Left lung (tissue), 10 donors: ENCODE results near the gene MT1H. TPM values are rescaled to one million over a fixed set of nuclear protein-coding genes. Genes with fewer than 3 reads are reported as not detected.
A peak's percentile ranks its signal among the peaks of the same experiment; 100 is the strongest.

Experiments used
- ATAC-seq: fragments of 200-7000 bp; cut with Tn5 transposase; one replicate; pipeline ENCODE4 v1.9.1; 2020; ENCODE audit warnings: moderate library complexity
- DNase-seq, 4 donors: peaks; one replicate each; pipeline ENCODE4 v3.0.0-alpha.2; 2013 to 2020
- H3K27ac ChIP-seq, 2 donors: fragments of 200-600 bp; sonication (generic) in 1 of 2; one replicate each; pipeline versions ENCODE4 v1.5.0 to v1.8.0; 2020 to 2021
- H3K27me3 ChIP-seq, 2 donors: fragments of 200-600 bp; sonication (generic) in 1 of 2; one replicate each; pipeline versions ENCODE4 v1.5.0 to v1.8.0; 2020 to 2021
- H3K36me3 ChIP-seq, 2 donors: fragments of 200-600 bp; sonication (generic) in 1 of 2; one replicate each; pipeline versions ENCODE4 v1.5.0 to v1.8.0; 2020 to 2021
- H3K4me1 ChIP-seq, 2 donors: fragments of 200-600 bp; one replicate each; pipeline ENCODE4 v1.8.0; 2021
- H3K4me3 ChIP-seq, 2 donors: fragments of 200-600 bp; sonication (generic) in 1 of 2; one replicate each; pipeline versions ENCODE4 v1.5.0 to v1.8.0; 2020 to 2021; ENCODE audit warnings: mild to moderate bottlenecking in 1 of 2
- H3K9me3 ChIP-seq, 2 donors: fragments of 200-600 bp; sonication (generic) in 1 of 2; one replicate each; pipeline versions ENCODE4 v1.5.0 to v1.8.0; 2020 to 2021
- intact Hi-C, 2 donors: fragments of 100-400 bp; cut with DNase I; formaldehyde crosslinking; loops; one replicate each; pipeline versions ENCODE4 v1.11.2 to v1.14.2; 2022
- polyA plus RNA-seq, 6 donors: library from polyadenylated mRNA; unstranded; fragments of 120-200 nt; gene quantifications; one replicate each; pipeline ENCODE4 v1.2.1, GENCODE V29; 2013; ENCODE audit not compliant: insufficient read length in 6 of 6
- total RNA-seq, 2 donors: library from RNA; stranded (reverse); fragmentation: NEBNext Ultra II Directional; extraction: Animal tissue kit (Norgen Biotek cat#: 25700); gene quantifications; one replicate each; pipeline ENCODE4 v1.2.1, GENCODE V29; 2021
- TF ChIP-seq, protein P1 (sequence below), 2 donors: fragments of 200-600 bp; sonication (generic) in 1 of 2; IDR thresholded peaks; one replicate each; pipeline versions ENCODE4 v1.5.0 to v1.8.0; 2021; ENCODE audit warnings: antibody characterized with exemption in 2 of 2
- donor health status: DM: no; HTN: yes; CAD: no.
- donor health status: DM: no; HTN: no; CAD: no.

The MT1H gene
- total and polyA plus RNA-seq, 8 donors = 1.1 to 2.3 (median 2.2) TPM; not detected in 4

DNA sequence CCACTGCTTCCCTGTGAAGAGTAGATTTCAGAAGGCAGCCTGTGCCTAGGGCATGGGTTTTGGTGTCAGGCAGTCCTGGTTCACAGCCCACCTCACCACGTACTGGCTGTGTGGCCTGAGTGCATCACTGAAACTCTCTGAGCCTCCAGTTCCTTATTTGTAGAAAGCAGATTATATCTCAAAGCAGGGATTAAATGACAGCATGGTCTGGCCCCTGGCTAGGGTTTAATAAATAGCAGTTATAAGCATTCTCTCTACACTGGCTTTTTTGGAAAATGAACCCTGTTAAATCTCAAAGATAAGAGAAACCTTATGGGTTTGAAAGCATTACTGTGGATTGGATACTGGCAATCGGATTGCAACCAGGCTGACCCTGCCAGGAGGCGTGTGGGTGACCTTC, 40.1 kb upstream of the MT1H start:
- Histone ChIP-seq H3K36me3 (no peaks in the 10 kb centered on the region), H3K9me3 (no peaks in the 10 kb centered on the region), H3K27ac (no peak overlapping the region), H3K4me1 (peaks cover 5 to 31% of the 10 kb centered on the region in 2 donors), H3K4me3 (no peak overlapping the region), H3K27me3 (peaks cover 8 to 77% of the 10 kb centered on the region in 2 donors)
- TF ChIP-seq, protein P1, sequence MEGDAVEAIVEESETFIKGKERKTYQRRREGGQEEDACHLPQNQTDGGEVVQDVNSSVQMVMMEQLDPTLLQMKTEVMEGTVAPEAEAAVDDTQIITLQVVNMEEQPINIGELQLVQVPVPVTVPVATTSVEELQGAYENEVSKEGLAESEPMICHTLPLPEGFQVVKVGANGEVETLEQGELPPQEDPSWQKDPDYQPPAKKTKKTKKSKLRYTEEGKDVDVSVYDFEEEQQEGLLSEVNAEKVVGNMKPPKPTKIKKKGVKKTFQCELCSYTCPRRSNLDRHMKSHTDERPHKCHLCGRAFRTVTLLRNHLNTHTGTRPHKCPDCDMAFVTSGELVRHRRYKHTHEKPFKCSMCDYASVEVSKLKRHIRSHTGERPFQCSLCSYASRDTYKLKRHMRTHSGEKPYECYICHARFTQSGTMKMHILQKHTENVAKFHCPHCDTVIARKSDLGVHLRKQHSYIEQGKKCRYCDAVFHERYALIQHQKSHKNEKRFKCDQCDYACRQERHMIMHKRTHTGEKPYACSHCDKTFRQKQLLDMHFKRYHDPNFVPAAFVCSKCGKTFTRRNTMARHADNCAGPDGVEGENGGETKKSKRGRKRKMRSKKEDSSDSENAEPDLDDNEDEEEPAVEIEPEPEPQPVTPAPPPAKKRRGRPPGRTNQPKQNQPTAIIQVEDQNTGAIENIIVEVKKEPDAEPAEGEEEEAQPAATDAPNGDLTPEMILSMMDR (IDR thresholded peaks at IDR 0.05) = no peak
- ATAC-seq (no peak), DNase-seq (no peak)
- intact Hi-C loops = no loop called here

DNA sequence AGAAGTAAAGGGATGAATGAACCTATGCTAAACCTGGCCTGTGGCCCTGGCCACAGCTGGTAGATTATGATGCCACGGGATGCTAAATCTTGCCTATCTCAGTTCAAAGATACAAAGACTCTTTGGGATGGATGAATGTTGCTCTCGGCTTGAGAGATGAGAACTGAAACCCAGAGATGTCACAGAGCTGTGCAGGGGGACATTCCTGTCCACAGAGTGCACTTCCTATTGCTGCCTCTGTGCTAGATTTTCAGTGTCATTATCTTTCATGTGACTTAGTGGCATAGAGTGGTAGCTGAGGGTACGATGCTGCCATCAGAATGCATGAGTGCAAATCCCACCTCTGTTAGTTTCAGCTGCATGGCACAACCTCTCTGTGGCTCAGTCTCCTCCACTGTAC, 39.5 kb upstream of the MT1H start:
- ATAC-seq (no peak), DNase-seq (no peak)
- Histone ChIP-seq H3K27ac (no peak overlapping the region), H3K36me3 (no peaks in the 10 kb centered on the region), H3K4me1 (peaks cover 5 to 31% of the 10 kb centered on the region in 2 donors), H3K27me3 (peaks cover 12 to 77% of the 10 kb centered on the region in 2 donors), H3K9me3 (no peaks in the 10 kb centered on the region), H3K4me3 (no peak overlapping the region)
- TF ChIP-seq, protein P1 (IDR thresholded peaks at IDR 0.05) = no peak
- intact Hi-C loops = no loop called here

DNA sequence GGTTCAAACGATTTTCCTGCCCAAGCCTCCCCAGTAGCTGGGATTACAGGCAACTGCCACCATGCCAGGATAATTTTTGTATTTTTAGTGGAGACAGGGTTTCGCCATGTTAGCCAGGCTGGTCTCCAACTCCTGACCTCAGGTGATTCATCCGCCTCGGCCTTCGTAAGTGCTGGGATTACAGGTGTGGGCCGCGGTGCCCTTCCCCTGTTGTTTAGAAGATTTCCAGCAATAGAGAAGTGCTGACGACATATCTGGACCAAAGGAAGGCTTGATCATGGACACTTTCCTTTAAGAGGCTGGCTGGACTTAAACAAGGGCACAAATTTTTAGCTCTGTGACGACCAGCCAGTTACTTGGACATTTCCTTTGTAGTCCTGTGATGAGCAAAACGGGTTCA, 38.4 kb upstream of the MT1H start:
- no peak for ATAC-seq
- intact Hi-C loops = no loop called here
- H3K27me3 ChIP-seq = peaks cover 19 to 77% of the 10 kb centered on the region in 2 donors

DNA sequence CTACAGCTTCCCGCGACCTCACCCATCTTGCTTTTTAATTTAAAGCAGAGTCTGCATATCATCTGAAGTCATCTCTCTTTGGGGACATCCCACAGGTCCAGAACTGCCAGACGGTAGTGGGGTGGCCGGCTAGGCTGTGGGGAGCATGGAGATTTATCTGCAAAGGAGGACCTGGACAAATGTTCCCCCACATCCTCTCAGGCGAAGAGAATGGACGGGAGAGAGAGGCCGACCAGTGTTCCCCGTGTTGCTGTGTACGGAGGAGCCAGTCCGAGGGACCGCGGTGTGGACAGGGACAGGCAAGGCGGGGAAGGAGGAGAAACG, 37.8 kb upstream of the MT1H start:
- DNase-seq (no peak), ATAC-seq (no peak)
- Histone ChIP-seq H3K4me1 (peaks cover under 1 to 21% of the 10 kb centered on the region in 2 donors), H3K27me3 (peaks cover 19 to 77% of the 10 kb centered on the region in 2 donors), H3K27ac (peak overlapping the region; percentile 51 to 66), H3K9me3 (no peaks in the 10 kb centered on the region), H3K36me3 (no peaks in the 10 kb centered on the region), H3K4me3 (peak overlapping the region; percentile 41 to 44)
- intact Hi-C loops = no loop called here
- TF ChIP-seq, protein P1 (IDR thresholded peaks at IDR 0.05) = no peak

More for the DNA sequence above, 38.4 kb upstream of the MT1H start:
- Histone ChIP-seq H3K36me3 (no peaks in the 10 kb centered on the region), H3K27ac (no peak overlapping the region), H3K9me3 (no peaks in the 10 kb centered on the region), H3K4me3 (no peak overlapping the region), H3K4me1 (peaks cover 5 to 26% of the 10 kb centered on the region in 2 donors)
- TF ChIP-seq, protein P1 (IDR thresholded peaks at IDR 0.05) = no peak
- DNase-seq = no peak

DNA sequence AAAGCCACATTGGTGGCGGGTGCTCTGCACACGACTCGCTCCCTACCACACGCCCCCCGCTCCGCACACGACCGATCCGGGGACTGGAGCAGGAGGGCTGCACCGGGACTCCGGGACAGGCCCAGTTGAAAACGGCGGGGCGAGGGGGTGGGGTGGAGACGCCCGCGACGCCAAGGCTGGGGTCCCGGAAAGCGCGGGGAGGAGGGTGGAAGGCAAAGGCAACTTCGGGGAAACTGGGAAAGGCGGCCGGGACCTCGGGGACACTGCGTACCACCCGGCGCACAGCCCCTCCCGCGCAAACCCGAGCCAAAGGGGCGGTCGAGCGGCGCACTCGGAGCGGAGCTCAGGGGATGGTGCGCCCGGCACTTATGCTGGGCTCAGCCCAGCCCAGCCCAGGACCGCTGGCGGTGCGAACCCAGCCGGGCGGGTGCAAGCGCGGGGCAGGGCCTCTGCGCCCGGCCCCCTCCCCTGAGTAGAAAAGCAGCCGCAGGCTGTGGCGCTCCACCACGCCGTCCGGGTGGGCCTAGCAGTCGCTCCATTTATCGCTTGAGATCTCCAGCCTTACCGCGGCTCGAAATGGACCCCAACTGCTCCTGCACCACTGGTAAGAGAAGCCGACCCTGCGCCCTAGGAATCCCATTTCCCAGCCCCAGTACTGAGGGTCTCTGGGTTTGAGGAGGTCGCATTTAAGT, 37.3 kb upstream of the MT1H start, which contains the start of gene MT1M:
TSS of gene MT1M (plus strand) at position 504 of the 692 bp plus-strand sequence. CDS start at position 577, 73 bp downstream.
- Histone ChIP-seq H3K9me3 (no peaks in the 10 kb centered on the region), H3K4me3 (peak within 1 kb of the TSS; percentile 41 to 44), H3K27me3 (peaks cover 22 to 77% of the 10 kb centered on the region in 2 donors), H3K4me1 (peaks cover 0 to 19% of the 10 kb centered on the region in 2 donors), H3K27ac (peak within 1 kb of the TSS; percentile 51 to 66), H3K36me3 (no peaks in the 10 kb centered on the region)
- DNase-seq (peak in 1 of 4 donors; percentile 86), ATAC-seq (peak; percentile 83)
- TF ChIP-seq, protein P1 (IDR thresholded peaks at IDR 0.05) = no peak
- intact Hi-C loops = no loop called here
